Neuronal stem cell (in vitro differentiated cells): ENCODE results near the gene CCR7.
"Not testable (repeated sequence)": the region's sequence is repeated elsewhere in the genome, so short reads cannot be mapped to it uniquely, and the experiment has no call there.

ENCODE experiments used
- DNase-seq: peaks from one replicate; pipeline ENCODE4 v3.0.0-alpha.2; 2013; ENCODE audit warnings: low spot score
- H2AFZ ChIP-seq: one replicate; pipeline ENCODE4 v1.6.1; 2013; ENCODE audit warnings: mild to moderate bottlenecking, low read length, inconsistent platforms
- H2AK5ac ChIP-seq: 2 replicates; pipeline ENCODE4 v1.6.1; 2013; ENCODE audit warnings: low read depth, mild to moderate bottlenecking, inconsistent platforms, low read length, moderate library complexity, mixed read lengths
- H2BK120ac ChIP-seq: 2 replicates; pipeline ENCODE4 v1.6.1; 2013; ENCODE audit warnings: low read depth, mild to moderate bottlenecking, inconsistent platforms, low read length, moderate library complexity, mixed read lengths
- H2BK12ac ChIP-seq: one replicate; pipeline ENCODE4 v1.6.1; 2013; ENCODE audit warnings: low read length, inconsistent platforms
- H2BK15ac ChIP-seq: 2 replicates; pipeline ENCODE4 v1.6.1; 2013; ENCODE audit warnings: mild to moderate bottlenecking, low read length, inconsistent platforms, mixed read lengths
- H2BK5ac ChIP-seq: one replicate; pipeline ENCODE4 v1.6.1; 2013; ENCODE audit warnings: inconsistent platforms, mild to moderate bottlenecking, low read length, moderate library complexity
- H3K14ac ChIP-seq: one replicate; pipeline ENCODE4 v1.6.1; 2013; ENCODE audit warnings: low read length, inconsistent platforms
- H3K18ac ChIP-seq: 2 replicates; pipeline ENCODE4 v1.6.1; 2013; ENCODE audit warnings: low read length, inconsistent platforms
- H3K23ac ChIP-seq: 2 replicates; pipeline ENCODE4 v1.6.1; 2013; ENCODE audit warnings: low read depth, mild to moderate bottlenecking, mixed read lengths, low read length, inconsistent platforms; ENCODE audit not compliant: poor library complexity
- H3K27ac ChIP-seq: replicated peaks from 3 replicates; pipeline ENCODE4 v1.5.1; 2013; ENCODE audit warnings: low read length, inconsistent platforms
- H3K27me3 ChIP-seq, 3 experiments: 2 replicates each; pipeline ENCODE4 v1.6.1; 2013; ENCODE audit warnings: low read length in 3 of 3, mild to moderate bottlenecking in 2 of 3, inconsistent platforms in 1 of 3, low read depth in 1 of 3, mixed read lengths in 1 of 3, moderate library complexity in 1 of 3; ENCODE audit not compliant: control insufficient read depth in 3 of 3, insufficient read depth in 3 of 3
- H3K36me3 ChIP-seq, 2 donors: replicated peaks in 1 of 2; 2 replicates each; pipeline ENCODE4 v1.6.1; 2013; ENCODE audit warnings: low read length in 2 of 2; ENCODE audit not compliant: control insufficient read depth in 2 of 2, insufficient read depth in 2 of 2
- H3K4ac ChIP-seq: 2 replicates; pipeline ENCODE4 v1.6.1; 2013; ENCODE audit warnings: inconsistent platforms, mild to moderate bottlenecking, low read length, moderate library complexity
- H3K4me1 ChIP-seq, 2 donors: 1 replicate in 1 of 2; 2 replicates in 1 of 2; pipeline ENCODE4 v1.6.1; 2013; ENCODE audit warnings: low read length in 2 of 2, low read depth in 1 of 2; ENCODE audit not compliant: control insufficient read depth in 2 of 2, insufficient read depth in 1 of 2
- H3K4me2 ChIP-seq: one replicate; pipeline ENCODE4 v1.6.1; 2013; ENCODE audit warnings: mild to moderate bottlenecking, low read length, inconsistent platforms; ENCODE audit not compliant: insufficient read depth, poor library complexity, severe bottlenecking
- H3K4me3 ChIP-seq, 2 donors: 2 replicates each; pipeline ENCODE4 v1.5.1; 2013; ENCODE audit warnings: low read length in 2 of 2, mild to moderate bottlenecking in 2 of 2, inconsistent platforms in 1 of 2, moderate library complexity in 1 of 2
- H3K79me1 ChIP-seq: one replicate; pipeline ENCODE4 v1.6.1; 2013; ENCODE audit warnings: low read depth, mild to moderate bottlenecking, inconsistent platforms, low read length, moderate library complexity
- H3K9ac ChIP-seq: one replicate; pipeline ENCODE4 v1.6.1; 2013; ENCODE audit warnings: mild to moderate bottlenecking, low read depth, low read length, inconsistent platforms; ENCODE audit not compliant: poor library complexity
- H3K9me3 ChIP-seq, 2 donors: replicated peaks in 1 of 2; 2 replicates each; pipeline versions ENCODE3 to v1.6.1; 2013; ENCODE audit warnings: low read length in 2 of 2, mild to moderate bottlenecking in 2 of 2, inconsistent platforms in 1 of 2, low read depth in 1 of 2, mixed read lengths in 1 of 2, moderate library complexity in 1 of 2; ENCODE audit not compliant: control insufficient read depth in 2 of 2, insufficient read depth in 1 of 2
- H4K8ac ChIP-seq: one replicate; pipeline ENCODE4 v1.6.1; 2013; ENCODE audit warnings: low read depth, mild to moderate bottlenecking, inconsistent platforms, low read length, moderate library complexity
- H4K91ac ChIP-seq: one replicate; pipeline ENCODE4 v1.6.1; 2013; ENCODE audit warnings: low read length, low read depth, mild to moderate bottlenecking, inconsistent platforms; ENCODE audit not compliant: poor library complexity
- WGBS, 2 donors: extraction: QIAGEN DNeasy Blood & Tissue Kit; methylation state at CpG; one replicate each; pipeline ENCODE4 v1.1.7; 2013; ENCODE audit warnings: missing lambda C conversion rate in 2 of 2, mixed read lengths in 1 of 2; ENCODE audit not compliant: insufficient read length in 2 of 2, insufficient replicate concordance in 1 of 2; ENCODE audit errors: extremely low coverage in 2 of 2; 5-methylcytosine and 5-hydroxymethylcytosine counted together

The CCR7 gene

GRCh38 chr17:40596261-40596919 lies 31.1 kb upstream of the CCR7 start:
- H2AFZ ChIP-seq, result peak overlapping the region; percentile 62
- DNase-seq, result no peak
- H2BK15ac ChIP-seq, result no peak overlapping the region
- peaks cover 0 to 2% of the 10 kb centered on the region in 2 donors for H3K9me3 ChIP-seq
- H2BK120ac ChIP-seq, result no peak overlapping the region
- no CpG with 5 or more reads among the region's 7 CpGs for WGBS, 2 donors
- peaks cover 0 to 17% (median 0%) of the 10 kb centered on the region in 3 experiments for H3K27me3 ChIP-seq
- no peaks in the 10 kb centered on the region for H3K79me1 ChIP-seq
- H4K8ac ChIP-seq, result no peak overlapping the region
- H3K4me3 ChIP-seq, result no peak overlapping the region
- no peak overlapping the region for H3K4me2 ChIP-seq
- H4K91ac ChIP-seq, result no peak overlapping the region
- no peak overlapping the region for H3K27ac ChIP-seq
- H3K4me1 ChIP-seq, result no peaks in the 10 kb centered on the region
- H3K36me3 ChIP-seq, result no peaks in the 10 kb centered on the region
- no peak overlapping the region for H3K9ac ChIP-seq
- H3K23ac ChIP-seq, result no peak overlapping the region
- no peak overlapping the region for H2AK5ac ChIP-seq
- no peak overlapping the region for H2BK5ac ChIP-seq
- H3K18ac ChIP-seq, result no peak overlapping the region
- no peak overlapping the region for H3K4ac ChIP-seq
- H3K14ac ChIP-seq, result no peak overlapping the region
- H2BK12ac ChIP-seq, result no peak overlapping the region

DNA sequence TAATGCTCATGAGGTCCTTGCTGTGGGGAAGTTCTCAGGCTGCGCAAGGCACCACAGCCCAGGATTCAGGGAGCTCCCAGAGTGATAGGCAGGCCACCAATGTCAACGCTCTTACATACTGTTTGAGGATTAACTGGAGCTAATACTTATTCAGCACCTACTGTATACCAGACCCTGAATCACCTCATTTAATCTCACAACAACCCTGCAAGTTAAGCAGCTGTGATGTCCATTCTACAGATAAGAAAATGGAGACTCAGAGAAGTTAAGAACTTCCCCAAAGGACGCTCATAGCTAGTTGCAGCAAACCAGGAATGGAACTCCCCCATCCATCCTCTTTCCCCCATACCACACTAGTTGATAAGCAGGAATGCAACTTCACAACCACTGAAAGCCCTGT lies 25.5 kb upstream of the CCR7 start:
- Histone ChIP-seq H4K91ac (no peak overlapping the region), H2AFZ (no peak overlapping the region), H2BK5ac (no peak overlapping the region), H3K36me3 (no peaks in the 10 kb centered on the region), H3K79me1 (no peaks in the 10 kb centered on the region), H2BK15ac (no peak overlapping the region), H4K8ac (no peak overlapping the region), H3K14ac (no peak overlapping the region), H2BK12ac (no peak overlapping the region), H3K9me3 (no peaks in the 10 kb centered on the region), H3K4me3 (no peak overlapping the region), H3K4ac (no peak overlapping the region), H3K9ac (no peak overlapping the region), H2BK120ac (no peak overlapping the region), H3K27ac (no peak overlapping the region), H2AK5ac (no peak overlapping the region), H3K4me2 (no peak overlapping the region), H3K27me3 (peaks cover 0 to 10% (median 0%) of the 10 kb centered on the region in 3 experiments), H3K18ac (no peak overlapping the region), H3K23ac (no peak overlapping the region), H3K4me1 (no peaks in the 10 kb centered on the region)
- WGBS, 2 donors, result no CpG with 5 or more reads among the region's 3 CpGs
- no peak for DNase-seq

GRCh38 chr17:40588552-40588951 lies 23.3 kb upstream of the CCR7 start:
- H3K4me1 ChIP-seq, result no peaks in the 10 kb centered on the region
- peaks cover 0 to 4% (median 0%) of the 10 kb centered on the region in 3 experiments for H3K27me3 ChIP-seq
- no peak overlapping the region for H3K4me3 ChIP-seq
- no peaks in the 10 kb centered on the region for H3K79me1 ChIP-seq
- no peak overlapping the region for H3K4me2 ChIP-seq
- H3K9ac ChIP-seq, result no peak overlapping the region
- H4K8ac ChIP-seq, result no peak overlapping the region
- H2BK15ac ChIP-seq, result no peak overlapping the region
- H3K27ac ChIP-seq, result no peak overlapping the region
- no peak for DNase-seq
- no peak overlapping the region for H3K4ac ChIP-seq
- H2BK5ac ChIP-seq, result no peak overlapping the region
- no peak overlapping the region for H3K23ac ChIP-seq
- no peak overlapping the region for H2AK5ac ChIP-seq
- no peaks in the 10 kb centered on the region for H3K9me3 ChIP-seq
- no peak overlapping the region for H4K91ac ChIP-seq
- no peak overlapping the region for H2AFZ ChIP-seq
- no peak overlapping the region for H2BK12ac ChIP-seq
- no CpG with 5 or more reads among the region's 2 CpGs for WGBS, 2 donors
- H3K18ac ChIP-seq, result no peak overlapping the region
- H3K36me3 ChIP-seq, result no peaks in the 10 kb centered on the region
- H3K14ac ChIP-seq, result no peak overlapping the region
- no peak overlapping the region for H2BK120ac ChIP-seq

- H3K27ac ChIP-seq, H3K23ac ChIP-seq, H4K91ac ChIP-seq, H2BK120ac ChIP-seq, H2AK5ac ChIP-seq, H2BK12ac ChIP-seq, H3K14ac ChIP-seq, H3K18ac ChIP-seq, H4K8ac ChIP-seq, DNase-seq, H2AFZ ChIP-seq, H3K36me3 ChIP-seq, H3K79me1 ChIP-seq, H2BK15ac ChIP-seq, H2BK5ac ChIP-seq, H3K9ac ChIP-seq, H3K9me3 ChIP-seq, H3K4me2 ChIP-seq, H3K27me3 ChIP-seq, H3K4ac ChIP-seq, H3K4me3 ChIP-seq: not testable (repeated sequence)
- H3K4me1 ChIP-seq, result peaks cover 2 to 11% of the 10 kb centered on the region in 2 donors
- WGBS, 2 donors, result no CpG with 5 or more reads among the region's 3 CpGs
These were observed 21.0 kb upstream of the CCR7 start for GRCh38 chr17:40586264-40586663.
